H4 (cell line): Measurements from ENCODE around the gene ADRB1. TPM values are rescaled to one million over a fixed set of nuclear protein-coding genes. Genes with fewer than 3 reads are reported as not detected.

Experiments
- DNase-seq: peaks from one replicate; pipeline ENCODE4 v3.0.0-alpha.2; 2015; ENCODE audit warnings: low spot score
- total RNA-seq: library from RNA; depleted of rRNA; stranded (reverse); fragments of >200 nt; shearing (Covaris generic); gene quantifications from 2 replicates; pipeline ENCODE4 v1.2.3, GENCODE V29; 2014

ADRB1 gene
- total RNA-seq, 1 experiment from 2014 or later = 1.1 TPM

DNA sequence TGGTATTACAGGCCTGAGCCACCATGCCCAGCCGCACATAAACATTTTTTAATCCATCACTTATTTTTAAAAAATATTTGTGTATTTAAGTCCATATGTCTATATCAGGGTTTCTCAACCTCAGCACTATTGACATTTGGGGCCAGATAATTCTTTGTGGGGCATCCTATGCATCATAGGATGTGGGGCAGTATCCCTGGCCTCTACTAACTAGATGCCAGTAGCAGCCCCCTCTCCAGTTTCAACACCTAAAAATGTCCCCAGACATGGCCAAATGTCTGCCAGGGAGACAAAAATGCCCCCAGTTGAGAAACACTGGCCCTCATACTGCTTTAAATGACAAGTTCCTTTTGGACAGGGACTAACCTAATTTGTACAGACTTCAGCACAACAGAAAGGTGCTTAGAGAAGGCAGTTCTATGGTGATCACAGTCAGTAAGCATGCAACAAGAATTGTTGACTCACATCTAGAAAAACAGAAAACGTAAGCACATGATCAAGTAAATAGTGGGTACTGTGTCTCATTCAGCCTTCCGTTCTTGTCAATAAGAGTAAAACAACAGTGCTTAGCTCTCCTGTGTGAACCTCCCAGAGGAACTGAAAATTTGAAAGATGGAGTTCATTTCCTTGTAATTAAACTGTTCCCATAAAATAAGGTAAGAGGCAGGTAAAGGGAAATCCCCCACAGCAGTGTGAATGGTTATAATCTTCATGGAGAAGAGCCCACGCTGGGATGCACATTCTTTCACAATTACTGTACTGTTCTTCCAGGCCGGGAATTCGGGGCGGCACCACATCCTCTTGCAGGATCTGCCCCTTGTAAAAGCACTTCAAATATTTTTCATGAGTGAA, 17.3 kb upstream of the ADRB1 start:
- peak; percentile 62 for DNase-seq

DNA sequence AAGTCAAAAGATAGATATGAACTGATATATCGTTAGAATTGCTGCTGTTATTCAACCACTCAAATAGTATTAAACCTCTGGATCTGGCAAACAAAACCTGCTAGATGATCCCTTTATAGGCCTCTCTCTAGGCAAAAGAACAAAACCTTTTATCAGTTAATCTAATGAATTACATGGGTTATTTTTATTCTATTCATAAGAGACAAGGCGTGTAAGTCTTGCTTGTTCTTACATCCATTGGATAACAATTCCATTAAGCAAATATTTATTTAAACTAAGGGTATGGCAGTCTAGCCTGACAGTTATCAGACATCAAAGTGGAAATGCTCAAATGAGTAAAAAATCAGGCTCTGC, 16.6 kb upstream of the ADRB1 start:
- DNase-seq = no peak

DNA sequence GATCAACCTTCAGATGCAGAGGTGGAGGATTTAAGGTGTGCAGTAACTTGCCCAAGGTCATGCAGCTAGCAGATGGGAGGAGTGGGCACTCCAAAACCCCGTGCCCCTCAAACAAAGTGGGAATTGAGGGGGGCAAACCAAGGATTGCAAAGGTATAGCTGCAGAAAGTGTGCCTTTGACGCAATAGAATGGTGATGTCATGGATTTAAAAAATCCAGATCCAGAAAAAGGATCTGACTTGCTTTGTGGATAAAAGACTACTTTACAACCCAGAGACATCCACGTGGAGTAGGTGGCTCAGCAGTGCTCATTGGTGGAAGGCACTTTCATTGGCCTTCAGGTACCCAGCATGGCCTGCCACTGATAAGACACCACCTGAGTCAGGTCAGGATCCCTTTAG, 15.7 kb upstream of the ADRB1 start:
- DNase-seq = no peak

DNA sequence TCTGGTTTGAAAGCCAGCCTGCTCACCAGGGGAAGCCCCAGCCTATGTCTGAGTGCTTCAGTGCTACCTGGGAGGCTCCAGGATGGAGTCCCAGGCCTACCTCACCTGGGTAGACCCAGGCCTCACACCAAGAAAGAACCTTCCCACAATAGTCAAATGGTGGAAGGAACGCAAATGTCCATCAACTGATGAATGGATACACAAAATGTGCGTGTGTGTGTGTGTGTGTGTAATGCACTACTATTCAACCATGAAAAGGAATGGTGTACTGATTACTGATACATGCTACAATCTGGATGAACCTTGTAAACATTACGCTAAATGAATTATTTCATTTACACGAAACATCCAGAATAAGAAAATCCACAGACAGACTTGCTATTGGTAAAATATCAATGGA, 15.2 kb upstream of the ADRB1 start:
- DNase-seq = no peak

DNA sequence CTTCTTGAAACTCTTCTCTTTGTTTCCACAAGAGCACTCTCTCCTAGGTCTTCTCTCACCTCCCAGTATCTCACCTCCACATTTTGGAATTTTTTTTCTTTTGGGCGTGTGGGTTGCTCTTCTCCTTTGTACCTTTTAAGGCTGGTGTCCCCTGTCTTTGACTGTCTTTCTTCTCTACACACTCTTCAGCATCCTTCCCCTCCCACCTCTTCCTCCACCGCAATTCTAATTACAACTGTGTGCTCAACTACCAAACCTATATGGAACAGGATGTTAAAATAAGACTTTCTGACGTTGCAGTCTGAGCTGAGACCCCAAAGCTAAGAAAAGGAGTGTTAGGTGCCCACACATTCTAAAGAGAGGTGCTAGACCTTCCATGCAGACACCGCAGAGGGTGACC, 14.0 kb upstream of the ADRB1 start:
- DNase-seq = no peak

DNA sequence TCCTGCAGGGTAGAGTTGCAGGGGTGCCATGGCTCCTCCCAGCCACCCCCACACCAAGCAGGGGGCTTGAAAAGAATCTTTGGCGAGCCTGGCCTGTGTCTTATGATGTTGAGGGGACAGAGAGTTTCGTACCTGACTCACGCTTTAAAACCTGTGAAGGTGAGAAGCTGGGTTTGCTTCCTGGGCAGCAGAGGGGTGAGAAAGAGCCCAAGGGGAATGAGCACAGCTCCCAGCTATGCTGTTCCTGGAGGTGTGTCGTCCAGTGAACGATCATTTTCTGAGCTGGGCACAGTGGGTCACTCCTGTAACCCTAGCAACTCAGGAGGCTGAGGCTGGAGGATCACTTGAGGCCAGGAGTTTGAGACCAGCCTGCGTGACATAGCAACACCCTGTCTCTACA, 13.5 kb upstream of the ADRB1 start:
- DNase-seq = no peak

DNA sequence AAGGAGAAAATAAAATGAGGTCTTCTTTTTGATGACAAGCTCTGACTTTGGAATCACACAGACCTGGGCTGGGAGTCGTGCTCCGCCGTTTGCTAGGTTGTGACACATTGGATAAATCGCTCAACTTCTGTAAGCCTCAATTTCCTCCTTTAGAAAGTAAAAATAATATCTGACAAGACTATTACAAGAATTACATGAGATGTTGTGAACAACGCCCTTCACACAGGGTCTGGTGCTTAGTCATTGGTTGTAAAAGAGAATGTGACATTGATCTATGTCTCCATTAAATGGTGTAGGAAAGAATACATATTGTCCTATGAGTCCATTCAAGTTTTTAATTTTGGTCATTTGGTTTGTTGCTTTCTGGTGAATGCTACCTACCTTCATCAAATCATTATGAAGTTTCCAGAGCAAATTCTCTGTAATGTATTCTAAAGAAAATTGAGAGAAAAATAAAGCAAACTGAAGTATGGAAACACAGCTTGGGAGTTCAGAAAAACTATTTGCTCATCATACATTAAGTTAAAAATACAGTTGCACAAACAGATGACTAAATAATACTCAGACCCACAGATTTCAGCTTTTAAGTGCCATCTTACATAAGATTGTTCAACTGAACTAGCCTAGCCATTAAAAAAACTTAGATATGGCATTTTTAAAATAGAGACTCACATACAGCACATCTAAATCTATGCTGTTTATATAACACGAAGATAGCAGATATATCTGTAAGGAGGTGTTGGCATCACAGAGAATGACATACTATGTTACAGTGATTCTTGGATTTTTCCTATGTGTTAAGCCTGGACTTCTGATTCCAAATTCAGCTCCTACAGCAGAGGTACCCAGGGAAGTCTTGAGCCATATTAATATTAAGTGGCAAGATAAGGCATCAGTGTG, 12.3 kb upstream of the ADRB1 start:
- no peak for DNase-seq

DNA sequence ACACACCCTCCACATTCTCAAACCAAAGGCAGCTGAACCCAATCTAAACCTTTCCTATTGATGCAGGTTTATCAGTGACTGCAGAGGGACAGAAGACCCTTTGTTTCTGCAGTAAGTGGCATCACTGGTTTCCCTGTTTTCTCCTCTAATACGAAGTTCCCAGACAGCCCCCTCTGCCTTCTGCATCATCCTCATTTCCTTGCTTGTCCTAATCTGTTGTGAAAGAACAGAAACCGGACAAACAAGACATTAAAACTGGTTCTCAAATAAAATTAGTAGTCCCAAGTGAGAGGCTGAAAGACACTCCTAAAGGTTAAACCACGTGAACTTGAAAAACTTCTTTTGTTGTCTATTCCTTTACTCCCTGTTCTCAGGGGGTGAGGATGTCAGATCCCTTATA, 10.1 kb upstream of the ADRB1 start:
- DNase-seq = no peak

DNA sequence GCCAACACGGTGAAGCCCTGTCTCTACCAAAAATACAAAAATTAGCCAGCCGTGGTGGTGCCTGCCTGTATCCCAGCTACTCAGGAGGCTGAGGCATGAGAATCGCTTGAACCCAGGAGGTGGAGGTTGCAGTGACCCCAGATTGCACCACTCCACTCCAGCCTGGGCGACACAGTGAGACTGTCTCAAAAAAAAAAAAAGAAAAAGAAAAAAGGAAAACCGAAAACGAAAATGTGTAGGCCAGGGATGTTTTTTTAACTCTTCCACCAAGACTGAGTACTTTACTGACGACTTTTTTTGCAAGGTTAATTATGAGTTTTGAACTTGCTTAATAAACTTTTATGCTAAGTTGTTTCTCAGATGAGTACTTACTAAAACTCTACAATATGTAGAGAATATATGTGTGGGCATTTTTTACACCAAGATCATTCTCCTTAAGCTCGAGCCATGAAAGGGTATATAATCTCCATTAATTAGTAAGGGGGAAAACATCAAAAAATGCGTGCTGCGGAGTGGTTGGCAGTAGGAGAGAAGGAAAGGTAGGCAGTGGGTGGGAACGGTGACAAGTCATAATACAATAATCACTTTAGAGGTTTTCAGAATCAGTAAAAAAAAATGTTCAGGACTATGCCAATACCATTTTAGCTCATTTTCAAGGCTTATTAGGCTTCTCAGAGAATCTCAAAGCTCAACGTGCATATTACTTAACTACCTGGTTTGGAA, 8.6 kb upstream of the ADRB1 start:
- DNase-seq = no peak

DNA sequence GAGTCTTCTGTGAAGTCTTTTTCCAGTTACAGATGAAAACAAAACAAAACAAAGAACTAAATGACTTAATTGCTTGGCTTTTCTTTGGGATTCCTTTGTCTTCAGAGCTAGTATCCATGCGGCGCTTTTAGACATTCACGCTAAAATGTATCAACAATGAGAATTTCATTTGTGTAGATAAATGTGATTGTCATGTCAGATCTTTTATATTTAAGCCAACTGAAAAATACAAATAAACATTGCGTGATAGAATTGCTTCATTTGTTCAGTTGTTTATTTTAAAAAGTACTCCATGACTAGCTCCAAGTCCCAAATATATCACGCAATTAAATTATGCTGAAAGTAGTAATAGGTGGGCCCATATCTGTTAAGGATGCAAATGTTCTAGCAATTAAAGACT, 7.9 kb upstream of the ADRB1 start:
- no peak for DNase-seq

DNA sequence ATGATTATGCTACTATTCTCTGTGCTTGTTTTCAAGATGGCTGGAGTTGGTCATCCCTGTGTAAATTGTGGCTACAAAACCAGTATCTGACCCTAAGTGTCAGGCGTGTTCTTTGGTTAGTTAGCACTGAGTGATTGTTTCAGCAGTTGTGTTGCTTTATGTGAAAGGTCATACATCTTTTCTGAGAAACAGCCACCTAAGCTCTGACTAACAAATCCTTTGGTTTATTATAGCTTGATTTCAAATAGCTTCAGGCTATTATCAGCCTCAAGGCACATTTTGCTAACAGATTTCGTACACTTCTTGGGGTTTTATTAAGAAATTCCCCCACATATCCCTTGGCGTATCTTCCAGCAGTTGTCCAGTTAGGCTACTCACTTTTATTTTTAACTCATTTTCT, 4.8 kb upstream of the ADRB1 start:
- no peak for DNase-seq

DNA sequence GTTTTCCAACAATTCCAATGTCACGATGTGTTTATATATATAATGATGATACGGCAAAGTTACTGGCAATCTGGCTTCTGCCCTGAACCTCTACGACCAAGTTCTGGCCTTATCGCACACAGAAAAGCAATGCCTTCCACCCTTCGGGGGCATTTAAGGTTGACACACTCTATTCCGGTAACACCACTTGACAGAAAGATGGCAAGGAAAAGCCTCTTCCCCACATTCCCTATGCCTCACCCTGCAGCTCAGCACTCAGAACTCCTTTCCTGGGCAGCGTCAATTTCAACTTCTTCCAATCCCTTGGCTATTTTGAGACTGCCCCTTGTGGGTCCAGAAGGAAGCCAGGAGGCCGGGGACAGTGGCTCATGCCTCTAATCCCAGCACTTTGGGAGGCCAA, 2.5 kb upstream of the ADRB1 start:
- no peak for DNase-seq

DNA sequence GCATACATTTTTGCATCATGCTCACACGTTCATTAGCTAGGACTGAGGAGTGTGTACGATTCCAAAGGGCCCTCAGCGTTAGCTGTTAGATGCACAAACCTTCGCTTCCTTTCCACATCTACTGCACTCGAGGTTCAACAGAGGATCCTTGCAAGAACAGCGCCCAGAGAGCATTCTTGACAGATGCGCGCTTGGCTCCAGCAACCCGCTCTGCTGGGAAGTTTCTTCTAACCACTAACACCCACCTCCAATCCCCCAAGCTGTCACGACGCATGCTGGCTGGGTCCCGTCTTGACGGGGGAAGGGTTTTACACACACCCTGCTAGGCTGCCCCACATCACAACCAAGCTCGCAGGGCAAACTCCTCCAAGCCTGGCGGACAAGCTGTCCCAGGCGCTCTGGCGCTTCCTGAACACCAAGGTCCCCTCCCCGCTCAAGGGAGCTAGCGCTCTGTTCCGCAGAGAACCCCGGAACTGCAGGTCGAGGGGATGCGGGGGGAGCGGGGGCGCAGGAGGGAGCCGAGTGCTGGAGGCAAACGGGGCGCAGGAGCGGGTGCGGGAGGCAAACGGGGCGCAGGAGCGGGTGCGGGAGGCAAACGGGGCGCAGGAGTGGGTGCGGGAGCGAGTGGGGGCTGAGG, 653 bp upstream of the ADRB1 start:
- peak; percentile 50 for DNase-seq

DNA sequence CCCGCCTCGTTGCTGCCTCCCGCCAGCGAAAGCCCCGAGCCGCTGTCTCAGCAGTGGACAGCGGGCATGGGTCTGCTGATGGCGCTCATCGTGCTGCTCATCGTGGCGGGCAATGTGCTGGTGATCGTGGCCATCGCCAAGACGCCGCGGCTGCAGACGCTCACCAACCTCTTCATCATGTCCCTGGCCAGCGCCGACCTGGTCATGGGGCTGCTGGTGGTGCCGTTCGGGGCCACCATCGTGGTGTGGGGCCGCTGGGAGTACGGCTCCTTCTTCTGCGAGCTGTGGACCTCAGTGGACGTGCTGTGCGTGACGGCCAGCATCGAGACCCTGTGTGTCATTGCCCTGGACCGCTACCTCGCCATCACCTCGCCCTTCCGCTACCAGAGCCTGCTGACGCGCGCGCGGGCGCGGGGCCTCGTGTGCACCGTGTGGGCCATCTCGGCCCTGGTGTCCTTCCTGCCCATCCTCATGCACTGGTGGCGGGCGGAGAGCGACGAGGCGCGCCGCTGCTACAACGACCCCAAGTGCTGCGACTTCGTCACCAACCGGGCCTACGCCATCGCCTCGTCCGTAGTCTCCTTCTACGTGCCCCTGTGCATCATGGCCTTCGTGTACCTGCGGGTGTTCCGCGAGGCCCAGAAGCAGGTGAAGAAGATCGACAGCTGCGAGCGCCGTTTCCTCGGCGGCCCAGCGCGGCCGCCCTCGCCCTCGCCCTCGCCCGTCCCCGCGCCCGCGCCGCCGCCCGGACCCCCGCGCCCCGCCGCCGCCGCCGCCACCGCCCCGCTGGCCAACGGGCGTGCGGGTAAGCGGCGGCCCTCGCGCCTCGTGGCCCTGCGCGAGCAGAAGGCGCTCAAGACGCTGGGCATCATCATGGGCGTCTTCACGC, 825 bp downstream of the ADRB1 start:
- no peak for DNase-seq

DNA sequence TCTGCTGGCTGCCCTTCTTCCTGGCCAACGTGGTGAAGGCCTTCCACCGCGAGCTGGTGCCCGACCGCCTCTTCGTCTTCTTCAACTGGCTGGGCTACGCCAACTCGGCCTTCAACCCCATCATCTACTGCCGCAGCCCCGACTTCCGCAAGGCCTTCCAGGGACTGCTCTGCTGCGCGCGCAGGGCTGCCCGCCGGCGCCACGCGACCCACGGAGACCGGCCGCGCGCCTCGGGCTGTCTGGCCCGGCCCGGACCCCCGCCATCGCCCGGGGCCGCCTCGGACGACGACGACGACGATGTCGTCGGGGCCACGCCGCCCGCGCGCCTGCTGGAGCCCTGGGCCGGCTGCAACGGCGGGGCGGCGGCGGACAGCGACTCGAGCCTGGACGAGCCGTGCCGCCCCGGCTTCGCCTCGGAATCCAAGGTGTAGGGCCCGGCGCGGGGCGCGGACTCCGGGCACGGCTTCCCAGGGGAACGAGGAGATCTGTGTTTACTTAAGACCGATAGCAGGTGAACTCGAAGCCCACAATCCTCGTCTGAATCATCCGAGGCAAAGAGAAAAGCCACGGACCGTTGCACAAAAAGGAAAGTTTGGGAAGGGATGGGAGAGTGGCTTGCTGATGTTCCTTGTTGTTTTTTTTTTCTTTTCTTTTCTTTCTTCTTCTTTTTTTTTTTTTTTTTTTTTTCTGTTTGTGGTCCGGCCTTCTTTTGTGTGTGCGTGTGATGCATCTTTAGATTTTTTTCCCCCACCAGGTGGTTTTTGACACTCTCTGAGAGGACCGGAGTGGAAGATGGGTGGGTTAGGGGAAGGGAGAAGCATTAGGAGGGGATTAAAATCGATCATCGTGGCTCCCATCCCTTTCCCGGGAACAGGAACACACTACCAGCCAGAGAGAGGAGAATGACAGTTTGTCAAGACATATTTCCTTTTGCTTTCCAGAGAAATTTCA, 1.7 kb downstream of the ADRB1 start:
- no peak for DNase-seq

DNA sequence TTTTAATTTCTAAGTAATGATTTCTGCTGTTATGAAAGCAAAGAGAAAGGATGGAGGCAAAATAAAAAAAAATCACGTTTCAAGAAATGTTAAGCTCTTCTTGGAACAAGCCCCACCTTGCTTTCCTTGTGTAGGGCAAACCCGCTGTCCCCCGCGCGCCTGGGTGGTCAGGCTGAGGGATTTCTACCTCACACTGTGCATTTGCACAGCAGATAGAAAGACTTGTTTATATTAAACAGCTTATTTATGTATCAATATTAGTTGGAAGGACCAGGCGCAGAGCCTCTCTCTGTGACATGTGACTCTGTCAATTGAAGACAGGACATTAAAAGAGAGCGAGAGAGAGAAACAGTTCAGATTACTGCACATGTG, 2.4 kb downstream of the ADRB1 start:
- no peak for DNase-seq

DNA sequence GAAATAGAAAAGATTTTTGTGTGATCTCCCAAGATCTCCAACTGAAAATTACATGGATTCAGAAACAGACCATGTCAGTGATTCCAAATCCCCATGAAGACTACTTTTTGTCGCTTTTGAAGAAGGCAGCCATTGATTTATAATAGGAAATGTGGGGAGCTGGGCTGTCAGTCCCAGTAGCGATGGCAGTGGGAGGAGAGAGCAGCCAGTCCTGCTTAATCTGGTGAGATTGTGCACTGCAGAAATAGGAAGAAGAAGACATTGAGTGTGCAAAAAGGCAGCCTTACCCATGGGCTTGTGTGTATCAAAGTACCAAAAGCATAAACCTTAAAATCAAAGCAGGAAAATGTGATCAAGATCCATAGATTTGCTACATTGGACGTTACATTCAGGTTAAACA, 4.8 kb downstream of the ADRB1 start:
- DNase-seq = no peak

DNA sequence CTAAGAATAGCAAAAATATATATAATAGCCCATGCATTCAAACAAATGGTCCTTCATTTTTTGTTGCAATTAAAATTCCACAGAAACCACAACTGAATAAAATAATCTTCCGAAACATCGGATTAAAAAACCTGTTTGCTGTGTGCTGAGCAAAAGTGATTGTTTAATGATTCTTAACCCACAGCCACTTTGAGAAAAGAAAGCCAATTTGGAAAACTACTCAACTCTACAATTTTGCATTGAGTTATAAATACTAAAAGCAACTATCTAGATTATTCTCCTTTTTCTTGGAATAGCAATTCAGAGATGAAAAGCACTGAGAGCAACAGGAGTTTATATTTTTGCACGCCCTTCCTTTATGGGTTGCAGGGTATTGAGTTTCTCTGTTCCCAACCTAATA, 8.0 kb downstream of the ADRB1 start:
- DNase-seq = no peak

DNA sequence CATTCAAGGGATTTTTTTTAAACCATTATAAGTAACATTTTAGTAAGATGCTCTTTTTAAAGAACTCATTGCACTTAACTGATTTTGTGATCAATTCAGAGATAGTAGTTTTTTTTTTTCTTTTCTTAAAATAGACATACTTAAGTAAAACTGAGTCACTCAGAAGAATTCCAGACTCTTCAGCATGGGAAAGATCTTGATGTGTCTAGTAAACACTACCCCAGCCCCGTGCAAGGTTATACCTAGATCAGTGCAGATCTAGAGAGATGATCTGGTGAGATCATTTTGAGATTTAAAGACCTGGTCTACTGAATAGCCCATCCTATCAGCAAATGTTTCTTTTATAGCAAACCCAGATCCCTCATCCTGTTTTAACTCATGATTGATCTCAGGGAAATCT, 8.6 kb downstream of the ADRB1 start:
- DNase-seq = no peak

DNA sequence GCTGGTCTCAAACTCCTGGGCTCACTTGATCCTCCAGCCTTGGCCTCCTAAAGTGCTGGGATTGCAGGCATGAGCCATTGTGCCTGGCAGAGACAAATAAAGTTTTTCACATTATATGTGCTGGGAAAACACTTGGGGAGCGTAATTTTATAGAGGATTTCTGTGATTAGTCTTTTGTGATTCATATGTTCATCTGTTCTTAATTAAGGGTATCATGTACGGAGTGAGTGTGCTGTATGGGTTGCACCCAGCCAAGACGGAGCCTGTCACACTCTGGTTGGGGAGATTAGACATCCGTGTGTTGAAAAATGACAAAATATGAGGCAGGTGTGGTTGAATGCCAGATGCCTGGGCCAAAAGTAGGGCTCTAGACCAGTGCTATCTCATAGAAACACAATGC, 10.3 kb downstream of the ADRB1 start:
- DNase-seq = no peak
